ENCODE data around the gene AGAP1.

The AGAP1 gene

GRCh38 chr2:235694721-235695601, 201.1 kb downstream of the AGAP1 start:
- no peak overlapping the region for H3K4me3 ChIP-seq (ENCODE audit: low read depth, low read length)
- TF ChIP-seq CTCF (IDR thresholded peaks at IDR 0.05; ENCODE audit: control insufficient read depth, extremely low read depth, insufficient read depth) = no peak
- DNase-seq (ENCODE audit: low read depth) = no peak

GRCh38 chr2:235695602-235695895, 201.7 kb downstream of the AGAP1 start:
- no peak for TF ChIP-seq CTCF (IDR thresholded peaks at IDR 0.05; ENCODE audit: control insufficient read depth, extremely low read depth, insufficient read depth)
- no peak for DNase-seq (ENCODE audit: low read depth)
- no peak overlapping the region for H3K4me3 ChIP-seq (ENCODE audit: low read depth, low read length)

DNA sequence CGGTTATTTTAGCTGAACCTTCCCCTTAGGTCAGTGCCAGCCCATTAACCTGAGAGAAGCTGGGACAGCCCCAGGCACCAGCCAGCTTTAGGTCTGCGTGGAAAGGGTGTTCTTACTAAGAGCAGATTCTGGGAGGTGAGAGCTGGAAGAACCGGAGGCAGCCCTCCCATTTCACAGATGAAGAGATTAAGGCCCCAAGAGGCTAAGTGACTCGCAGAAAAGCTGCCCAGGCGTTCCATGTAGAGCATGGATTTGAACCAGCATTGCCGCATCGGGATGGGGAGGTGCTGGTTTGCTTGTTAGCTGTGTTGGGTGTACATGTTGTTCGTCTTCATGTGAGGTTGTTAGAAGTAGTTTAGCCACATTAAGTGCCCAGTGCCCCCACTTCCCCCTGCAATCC, 203.2 kb downstream of the AGAP1 start:
- no peak overlapping the region for H3K4me3 ChIP-seq (ENCODE audit: low read depth, low read length)
- no peak for TF ChIP-seq CTCF (IDR thresholded peaks at IDR 0.05; ENCODE audit: control insufficient read depth, extremely low read depth, insufficient read depth)
- no peak for DNase-seq (ENCODE audit: low read depth)

DNA sequence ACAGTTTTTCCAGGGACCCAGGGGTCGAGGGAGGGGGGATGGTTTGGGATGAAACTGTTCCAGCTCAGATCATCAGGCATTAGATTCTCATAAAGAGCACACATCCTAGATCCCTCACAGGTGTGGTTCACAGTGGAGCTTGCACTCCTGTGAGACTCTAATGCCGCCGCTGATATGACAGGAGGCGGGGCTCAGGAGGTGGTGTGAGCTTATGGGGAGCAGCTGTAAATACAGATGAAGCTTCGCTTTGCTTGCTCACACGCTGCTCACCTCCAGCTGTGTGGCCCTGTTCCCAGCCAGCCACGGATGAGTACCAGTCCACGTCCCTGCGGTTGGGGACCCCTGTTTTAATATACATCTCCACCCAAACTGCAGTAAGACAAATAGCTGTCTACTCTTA, 204.2 kb downstream of the AGAP1 start:
- no peak for TF ChIP-seq CTCF (IDR thresholded peaks at IDR 0.05; ENCODE audit: control insufficient read depth, extremely low read depth, insufficient read depth)
- no peak for DNase-seq (ENCODE audit: low read depth)
- H3K4me3 ChIP-seq (ENCODE audit: low read depth, low read length) = no peak overlapping the region

DNA sequence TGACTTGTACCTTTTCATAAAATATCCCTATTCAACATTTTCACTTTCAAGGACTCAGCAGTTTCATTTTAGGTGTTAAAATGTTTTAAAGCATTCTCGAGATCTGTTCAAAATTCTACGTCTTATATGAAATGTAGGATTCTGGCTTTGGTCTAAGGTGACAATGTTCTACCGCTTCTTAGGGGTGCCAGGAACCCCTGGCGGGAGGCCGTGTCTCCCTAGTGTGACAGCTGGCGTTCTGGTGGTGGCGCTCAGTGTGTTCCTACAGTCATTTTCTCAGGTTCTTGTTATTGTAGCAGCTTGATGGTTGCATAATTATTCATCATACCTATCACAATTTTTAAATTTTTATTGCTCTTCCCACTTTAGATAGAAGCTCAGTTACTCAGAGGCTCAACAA, 204.6 kb downstream of the AGAP1 start:
- no peak for DNase-seq (ENCODE audit: low read depth)
- TF ChIP-seq CTCF (IDR thresholded peaks at IDR 0.05; ENCODE audit: control insufficient read depth, extremely low read depth, insufficient read depth) = no peak
- H3K4me3 ChIP-seq (ENCODE audit: low read depth, low read length) = no peak overlapping the region

GRCh38 chr2:235699576-235699975, 205.7 kb downstream of the AGAP1 start:
- no peak overlapping the region for H3K4me3 ChIP-seq (ENCODE audit: low read depth, low read length)
- no peak for TF ChIP-seq CTCF (IDR thresholded peaks at IDR 0.05; ENCODE audit: control insufficient read depth, extremely low read depth, insufficient read depth)
- no peak for DNase-seq (ENCODE audit: low read depth)
